ENCODE results near the gene OR5K3. TPM values are rescaled to one million over a fixed set of nuclear protein-coding genes. Genes with fewer than 3 reads are reported as not detected.

OR5K3 gene
- total and polyA plus RNA-seq, 2 of the 4 experiments (the other 2 are of a cell fraction), result not detected

DNA sequence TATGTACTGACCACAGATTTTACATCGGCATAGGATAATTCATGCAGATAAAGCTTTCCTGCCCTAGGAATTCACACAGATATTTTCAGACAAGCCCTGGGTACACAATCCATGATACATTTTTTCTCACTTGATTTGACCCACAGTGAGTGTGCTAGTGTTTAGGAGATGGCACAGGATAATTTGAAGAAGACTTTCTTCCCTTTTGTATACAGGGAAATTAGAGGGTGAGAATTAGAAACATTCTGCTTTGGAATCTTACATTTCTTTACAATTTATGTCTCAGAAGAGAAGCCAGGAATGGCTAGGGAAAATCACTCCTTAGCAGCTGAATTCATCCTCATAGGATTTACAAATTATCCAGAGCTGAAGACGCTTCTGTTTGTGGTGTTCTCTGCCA, 36.9 kb upstream of the OR5K3 start, which contains the start of gene OR5K4:
Gene OR5K4, plus strand, starts transcription at position 301 of the 400 bp plus-strand sequence. Its CDS starts 0 bp downstream, at position 301.
- no peak within 1 kb of the TSS for H2AK5ac ChIP-seq (ENCODE audit: low read depth, low read length)
- no peaks in the 10 kb centered on the region for H3K9me1 ChIP-seq (ENCODE audit: insufficient read depth, low read length)
- H3K79me1 ChIP-seq (ENCODE audit: low read depth in 1 of 2, low read length in 2 of 2), result no peaks in the 10 kb centered on the region
- no peaks in the 10 kb centered on the region for H3K4me1 ChIP-seq (ENCODE audit: control insufficient read depth, insufficient read depth, low read length)
- no peaks in the 10 kb centered on the region for H4K20me1 ChIP-seq (ENCODE audit: insufficient read depth, low read length)
- ChIA-PET CTCF (no interaction called here), POLR2A (ENCODE audit: unreplicated experiment) (no interaction called here)
- H3K23ac ChIP-seq (ENCODE audit: low read depth, low read length), result no peak within 1 kb of the TSS
- H2AFZ ChIP-seq (replicated peaks; ENCODE audit: low read length, poor library complexity), result no peak within 1 kb of the TSS
- H4K5ac ChIP-seq (ENCODE audit: low read depth, low read length), result no peak within 1 kb of the TSS
- no peak within 1 kb of the TSS for H3K4me3 ChIP-seq (ENCODE audit: insufficient read depth, low read depth, low read length)
- H3K9ac ChIP-seq (ENCODE audit: low read depth, low read length), result no peak within 1 kb of the TSS
- H3K36me3 ChIP-seq (ENCODE audit: control insufficient read depth, insufficient read depth, low read length), result no peaks in the 10 kb centered on the region
- no peak within 1 kb of the TSS for H3K18ac ChIP-seq (ENCODE audit: low read depth, low read length)
- H4K91ac ChIP-seq (ENCODE audit: insufficient read depth, low read depth, low read length), result no peak within 1 kb of the TSS
- H3K4me2 ChIP-seq (ENCODE audit: low read depth, low read length), result no peak within 1 kb of the TSS
- H3K14ac ChIP-seq (replicated peaks; ENCODE audit: low read depth, low read length), result no peak within 1 kb of the TSS
- H2BK120ac ChIP-seq (ENCODE audit: low read depth, low read length), result no peak within 1 kb of the TSS
- TF ChIP-seq CHD1 (IDR thresholded peaks at IDR 0.05; ENCODE audit: low read depth, low read length) (no peak), RAD21 (IDR thresholded peaks at IDR 0.05; ENCODE audit: low read length) (no peak), MAFK (IDR thresholded peaks at IDR 0.05; ENCODE audit: low read depth, low read length) (no peak), NFE2L2 (IDR thresholded peaks at IDR 0.05; ENCODE audit: low read depth, low read length) (no peak), FOS (IDR thresholded peaks at IDR 0.05; ENCODE audit: low read depth, low read length) (no peak), RCOR1 (IDR thresholded peaks at IDR 0.05; ENCODE audit: insufficient replicate concordance, low read length) (no peak), MAZ (IDR thresholded peaks at IDR 0.05; ENCODE audit: borderline replicate concordance, low read depth, low read length) (no peak), POLR2A (IDR thresholded peaks at IDR 0.05; ENCODE audit: low read depth, low read length) (no peak), CEBPB (IDR thresholded peaks at IDR 0.05; ENCODE audit: low read depth, low read length) (no peak), BHLHE40 (IDR thresholded peaks at IDR 0.05; ENCODE audit: low read depth, low read length) (no peak), RFX5 (IDR thresholded peaks at IDR 0.05; ENCODE audit: low read depth, low read length) (no peak), MXI1 (IDR thresholded peaks at IDR 0.05; ENCODE audit: borderline replicate concordance, low read depth, low read length) (no peak), SMC3 (IDR thresholded peaks at IDR 0.05; ENCODE audit: low read depth, low read length) (no peak)
- TF ChIP-seq, protein P1, sequence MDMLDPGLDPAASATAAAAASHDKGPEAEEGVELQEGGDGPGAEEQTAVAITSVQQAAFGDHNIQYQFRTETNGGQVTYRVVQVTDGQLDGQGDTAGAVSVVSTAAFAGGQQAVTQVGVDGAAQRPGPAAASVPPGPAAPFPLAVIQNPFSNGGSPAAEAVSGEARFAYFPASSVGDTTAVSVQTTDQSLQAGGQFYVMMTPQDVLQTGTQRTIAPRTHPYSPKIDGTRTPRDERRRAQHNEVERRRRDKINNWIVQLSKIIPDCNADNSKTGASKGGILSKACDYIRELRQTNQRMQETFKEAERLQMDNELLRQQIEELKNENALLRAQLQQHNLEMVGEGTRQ (IDR thresholded peaks at IDR 0.05; ENCODE audit: low read depth, low read length), result no peak
- TF ChIP-seq, protein P2, sequence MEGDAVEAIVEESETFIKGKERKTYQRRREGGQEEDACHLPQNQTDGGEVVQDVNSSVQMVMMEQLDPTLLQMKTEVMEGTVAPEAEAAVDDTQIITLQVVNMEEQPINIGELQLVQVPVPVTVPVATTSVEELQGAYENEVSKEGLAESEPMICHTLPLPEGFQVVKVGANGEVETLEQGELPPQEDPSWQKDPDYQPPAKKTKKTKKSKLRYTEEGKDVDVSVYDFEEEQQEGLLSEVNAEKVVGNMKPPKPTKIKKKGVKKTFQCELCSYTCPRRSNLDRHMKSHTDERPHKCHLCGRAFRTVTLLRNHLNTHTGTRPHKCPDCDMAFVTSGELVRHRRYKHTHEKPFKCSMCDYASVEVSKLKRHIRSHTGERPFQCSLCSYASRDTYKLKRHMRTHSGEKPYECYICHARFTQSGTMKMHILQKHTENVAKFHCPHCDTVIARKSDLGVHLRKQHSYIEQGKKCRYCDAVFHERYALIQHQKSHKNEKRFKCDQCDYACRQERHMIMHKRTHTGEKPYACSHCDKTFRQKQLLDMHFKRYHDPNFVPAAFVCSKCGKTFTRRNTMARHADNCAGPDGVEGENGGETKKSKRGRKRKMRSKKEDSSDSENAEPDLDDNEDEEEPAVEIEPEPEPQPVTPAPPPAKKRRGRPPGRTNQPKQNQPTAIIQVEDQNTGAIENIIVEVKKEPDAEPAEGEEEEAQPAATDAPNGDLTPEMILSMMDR (conservative IDR thresholded peaks at IDR 0.05; ENCODE audit: low read depth, low read length), result no peak
- TF ChIP-seq, protein P3, sequence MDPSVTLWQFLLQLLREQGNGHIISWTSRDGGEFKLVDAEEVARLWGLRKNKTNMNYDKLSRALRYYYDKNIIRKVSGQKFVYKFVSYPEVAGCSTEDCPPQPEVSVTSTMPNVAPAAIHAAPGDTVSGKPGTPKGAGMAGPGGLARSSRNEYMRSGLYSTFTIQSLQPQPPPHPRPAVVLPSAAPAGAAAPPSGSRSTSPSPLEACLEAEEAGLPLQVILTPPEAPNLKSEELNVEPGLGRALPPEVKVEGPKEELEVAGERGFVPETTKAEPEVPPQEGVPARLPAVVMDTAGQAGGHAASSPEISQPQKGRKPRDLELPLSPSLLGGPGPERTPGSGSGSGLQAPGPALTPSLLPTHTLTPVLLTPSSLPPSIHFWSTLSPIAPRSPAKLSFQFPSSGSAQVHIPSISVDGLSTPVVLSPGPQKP (IDR thresholded peaks at IDR 0.05; ENCODE audit: borderline replicate concordance, low read depth, low read length), result no peak
- no peaks in the 10 kb centered on the region for H3K27me3 ChIP-seq (ENCODE audit: control insufficient read depth, insufficient read depth, low read length)
- H2BK5ac ChIP-seq (ENCODE audit: low read depth, low read length, poor library complexity, severe bottlenecking), result no peak within 1 kb of the TSS
- intact Hi-C loops (cut with micrococcal nuclease) (no loop called here), dilution Hi-C loops (cut with HindIII; ENCODE audit: low sequenced_read_pairs, unreplicated experiment) (no loop called here), in situ Hi-C loops (cut with MboI; ENCODE audit: low sequenced_read_pairs) (loop anchor here (25.0 kb wide), 1 partner anchor 109 kb away; the partner anchor contains the start of gene OR5K1)
- H2AK9ac ChIP-seq (replicated peaks; ENCODE audit: low read depth, low read length, poor library complexity), result no peak within 1 kb of the TSS
- BruUV-seq (replicated peaks), result no TSS peak
- H4K8ac ChIP-seq (ENCODE audit: low read depth in 2 of 2, low read length in 2 of 2), result no peak within 1 kb of the TSS
- no peak for DNase-seq
- no peak within 1 kb of the TSS for H3K4ac ChIP-seq (ENCODE audit: low read depth, low read length)
- H2BK20ac ChIP-seq (ENCODE audit: low read depth, low read length), result no peak within 1 kb of the TSS
- H2BK15ac ChIP-seq (ENCODE audit: low read depth, low read length), result no peak within 1 kb of the TSS
- H3K27ac ChIP-seq (ENCODE audit: insufficient read depth, low read length), result no peak within 1 kb of the TSS
- H3K56ac ChIP-seq (ENCODE audit: extremely low read depth, insufficient read depth, low read length), result no peak within 1 kb of the TSS
- H3K9me3 ChIP-seq (ENCODE audit: control insufficient read depth, insufficient read depth, low read length), result no peaks in the 10 kb centered on the region
- no peak for ATAC-seq (ENCODE audit: low read depth)
- no CpG with 5 or more reads among the region's 2 CpGs for WGBS, 2 experiments (ENCODE audit: extremely low coverage in 2 of 2, insufficient read length in 1 of 2)
